ENCODE data around the gene ZNF232.
"Not testable (repeated sequence)": the region's sequence is repeated elsewhere in the genome, so short reads cannot be mapped to it uniquely, and the experiment has no call there.

Gene ZNF232

GRCh38 chr17:5128905-5129535 lies 17.3 kb upstream of the ZNF232 start:
- no peak for DNase-seq

DNA sequence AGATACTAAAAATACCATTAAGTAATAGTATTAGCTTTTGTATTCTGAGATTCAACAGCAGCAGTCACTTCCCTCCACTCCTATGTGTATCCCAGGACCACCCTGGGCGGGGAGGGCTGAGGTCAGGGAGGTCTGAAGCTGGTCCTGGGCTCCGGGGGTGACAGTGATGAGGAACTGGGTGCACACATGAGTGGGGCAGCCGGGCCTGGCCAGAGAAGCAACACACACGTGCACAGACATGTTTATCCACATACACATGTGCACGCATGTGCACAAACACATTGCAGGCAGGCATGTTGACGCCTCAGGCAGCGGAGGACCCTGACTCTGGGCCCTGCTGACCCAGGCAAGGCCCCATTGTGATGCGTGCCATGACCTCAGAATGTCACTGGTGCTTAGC lies 16.7 kb upstream of the ZNF232 start:
- DNase-seq, result not testable (repeated sequence)

DNA sequence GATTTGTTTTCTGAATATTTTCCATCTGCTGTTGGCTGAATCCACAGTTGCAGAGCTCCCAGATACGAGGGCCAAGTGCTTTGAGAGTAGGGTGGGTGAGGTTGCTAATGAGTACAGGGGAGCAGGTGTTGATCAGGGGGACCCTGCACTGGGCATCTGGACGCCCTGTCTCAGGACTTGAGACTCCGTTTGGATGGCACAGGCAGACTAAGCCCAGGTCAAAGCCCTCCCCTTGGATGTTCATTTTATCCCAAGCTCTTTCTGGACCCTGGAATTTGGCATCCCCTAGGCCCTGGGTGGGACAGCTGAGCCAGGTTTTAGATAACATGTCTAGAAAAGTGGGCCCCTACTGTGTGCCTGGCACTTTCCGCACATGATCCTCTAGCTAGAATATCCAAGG lies 16.2 kb upstream of the ZNF232 start:
- no peak for DNase-seq

DNA sequence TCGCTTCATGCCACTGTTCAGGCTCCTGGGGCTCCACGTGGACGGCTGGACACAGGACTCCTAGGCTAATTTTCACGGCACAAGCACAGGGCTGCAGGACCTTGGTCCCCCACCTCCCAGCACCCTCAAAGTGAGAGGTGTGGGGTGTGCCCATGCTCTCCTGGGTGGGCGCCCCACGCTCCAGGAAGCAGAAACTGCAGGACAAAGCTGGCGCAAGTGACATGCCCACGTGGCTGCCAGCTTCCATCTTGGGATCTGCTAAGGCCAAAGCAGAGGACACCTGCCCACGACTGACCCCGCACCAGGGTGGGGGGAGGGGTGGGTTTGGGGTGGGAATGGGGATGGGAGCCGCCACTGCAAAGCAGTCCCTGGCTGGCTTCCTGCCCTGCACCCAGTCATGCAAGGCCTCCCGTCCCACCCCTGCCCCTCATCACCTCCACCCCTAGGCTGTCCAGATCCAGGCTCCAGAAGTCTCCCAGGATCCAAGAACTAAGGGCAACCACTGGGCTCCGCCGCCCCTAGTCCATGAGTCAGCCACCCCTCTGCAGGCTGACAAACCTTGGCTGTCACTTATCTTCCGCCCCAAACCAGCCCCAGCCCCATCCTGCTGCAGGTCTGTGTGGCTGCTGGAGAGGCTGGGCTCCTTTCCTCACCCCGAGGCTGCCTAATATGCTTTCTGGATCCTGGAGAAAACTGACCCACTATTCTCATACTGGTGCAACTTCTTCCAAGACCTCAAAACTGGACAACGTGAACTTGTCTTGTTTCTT lies 15.2 kb upstream of the ZNF232 start:
- no peak for DNase-seq

- not testable (repeated sequence) for DNase-seq
Observed at GRCh38 chr17:5124896-5125295, 13.2 kb upstream of the ZNF232 start.

DNA sequence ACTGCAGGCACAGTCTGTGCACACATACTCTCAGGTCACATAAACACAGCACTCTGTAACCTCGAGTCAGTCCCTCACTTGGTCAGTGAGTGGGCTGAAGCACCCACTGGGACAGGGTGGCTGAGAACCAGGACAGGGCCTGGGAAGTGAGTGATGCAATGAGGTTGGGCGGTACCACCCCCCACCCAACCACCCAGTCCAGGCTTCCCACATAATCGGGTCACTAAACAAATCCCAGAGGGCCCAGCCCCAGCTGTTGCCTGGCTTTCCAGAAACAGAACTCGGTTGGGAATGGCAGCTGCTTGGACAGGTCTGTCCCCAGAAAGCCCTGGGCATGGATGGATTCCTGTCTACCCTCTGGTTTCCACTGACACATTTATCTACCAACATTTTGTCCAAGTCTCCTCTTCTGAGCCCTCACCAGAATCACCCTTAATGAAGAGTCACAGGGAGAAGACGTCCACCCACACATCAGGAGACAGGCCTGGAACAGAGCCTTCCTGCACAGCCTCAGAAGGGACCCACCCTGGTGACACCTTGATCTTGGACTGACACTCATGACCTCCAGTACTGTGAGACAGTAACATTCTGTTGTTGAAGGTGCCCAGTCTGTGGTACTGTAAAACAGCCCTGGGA lies 12.6 kb upstream of the ZNF232 start:
- not testable (repeated sequence) for DNase-seq

DNA sequence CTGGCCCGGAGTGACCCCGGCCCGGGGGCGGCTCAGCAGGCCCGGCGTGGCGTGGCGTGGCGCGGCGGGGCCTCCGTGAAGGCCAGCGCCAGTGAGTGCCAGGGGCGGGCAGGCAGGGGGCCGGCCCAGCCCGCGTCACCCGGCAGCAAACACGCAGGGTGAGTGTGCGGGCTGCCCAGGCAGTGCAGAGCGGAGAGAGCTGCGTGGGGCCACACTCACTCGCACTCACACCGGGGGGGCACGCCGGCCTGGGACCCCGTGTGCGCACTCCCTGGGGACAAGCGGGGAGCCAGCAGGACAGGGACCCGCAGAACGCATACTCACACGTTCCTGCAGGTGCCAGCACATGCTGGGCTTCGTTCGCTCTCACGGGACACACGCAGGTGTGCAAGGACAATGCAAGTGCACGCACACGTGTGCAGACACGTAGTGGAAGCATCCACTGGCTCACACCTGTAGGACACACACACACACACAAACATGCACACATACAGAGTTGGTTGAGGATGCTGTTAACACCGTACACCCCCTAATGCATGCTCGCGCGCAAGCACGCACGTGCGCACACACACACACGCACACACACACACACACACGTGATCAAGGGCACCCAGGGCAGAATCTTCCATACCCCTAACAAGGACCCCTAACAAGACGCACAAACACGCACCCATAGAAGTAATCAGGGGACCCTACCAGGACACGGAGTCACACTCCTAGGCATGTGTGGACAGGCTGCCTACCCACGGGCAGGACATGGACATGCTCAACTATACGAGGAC lies 11.9 kb upstream of the ZNF232 start:
- no peak for DNase-seq

DNA sequence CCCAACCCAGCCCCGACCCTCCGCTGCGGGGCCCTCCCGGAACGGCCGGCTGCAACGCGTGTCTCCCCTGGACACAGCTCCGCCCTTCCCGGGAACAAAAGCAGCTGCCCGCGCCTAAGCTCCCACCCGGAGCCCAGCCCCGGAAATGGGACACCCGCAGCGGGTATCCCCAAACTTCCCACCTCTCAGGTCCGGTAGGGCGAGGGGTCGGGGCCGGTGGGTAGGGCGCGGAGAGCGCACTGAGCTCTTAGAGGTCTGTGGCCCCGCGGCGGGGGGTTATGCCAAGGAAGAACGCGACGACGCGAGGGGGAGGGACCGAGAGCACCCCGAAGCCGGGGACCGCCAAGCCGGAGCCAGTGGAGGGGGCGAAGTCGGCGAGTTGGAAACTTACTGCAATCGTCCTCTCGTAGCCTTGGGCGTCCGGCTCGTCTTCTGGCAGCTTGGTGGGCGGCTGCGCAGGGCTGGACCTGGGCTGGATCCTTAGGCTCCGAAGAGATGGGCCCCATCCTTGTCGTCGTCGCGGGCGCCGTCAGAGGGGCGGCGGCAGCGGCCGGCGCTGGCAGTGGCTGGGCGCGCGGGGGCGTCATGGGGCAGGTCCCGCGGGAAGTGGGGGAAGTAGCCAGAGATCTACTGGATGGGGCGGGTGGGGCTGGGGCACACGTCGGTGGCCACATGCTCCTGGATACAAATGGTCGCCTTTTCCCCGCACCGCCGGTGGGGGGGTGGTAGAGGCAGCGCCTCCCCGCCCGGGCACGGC lies 11.1 kb upstream of the ZNF232 start:
- DNase-seq, result no peak

DNA sequence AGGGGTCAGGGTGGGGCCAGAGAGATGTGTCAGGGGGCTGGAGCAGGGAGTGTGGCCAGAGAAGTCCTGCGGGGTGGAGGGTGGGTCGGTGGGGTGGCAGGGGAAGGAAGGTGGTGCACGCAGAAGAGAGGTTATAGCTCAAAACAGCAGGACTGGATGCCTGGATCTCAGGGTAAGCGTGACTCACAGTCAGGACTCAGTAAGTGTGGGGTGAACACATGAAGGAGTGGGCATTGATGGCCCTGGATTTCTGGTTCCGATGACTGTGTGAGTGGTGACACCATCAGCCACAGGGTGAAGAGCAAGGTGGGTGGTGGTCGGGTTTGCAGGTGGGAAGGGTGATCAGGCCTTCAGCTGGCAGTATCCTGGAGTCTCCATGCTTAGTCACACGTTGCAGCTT lies 10.4 kb upstream of the ZNF232 start:
- not testable (repeated sequence) for DNase-seq

GRCh38 chr17:5121186-5121841 lies 9.6 kb upstream of the ZNF232 start:
- DNase-seq, result no peak

DNA sequence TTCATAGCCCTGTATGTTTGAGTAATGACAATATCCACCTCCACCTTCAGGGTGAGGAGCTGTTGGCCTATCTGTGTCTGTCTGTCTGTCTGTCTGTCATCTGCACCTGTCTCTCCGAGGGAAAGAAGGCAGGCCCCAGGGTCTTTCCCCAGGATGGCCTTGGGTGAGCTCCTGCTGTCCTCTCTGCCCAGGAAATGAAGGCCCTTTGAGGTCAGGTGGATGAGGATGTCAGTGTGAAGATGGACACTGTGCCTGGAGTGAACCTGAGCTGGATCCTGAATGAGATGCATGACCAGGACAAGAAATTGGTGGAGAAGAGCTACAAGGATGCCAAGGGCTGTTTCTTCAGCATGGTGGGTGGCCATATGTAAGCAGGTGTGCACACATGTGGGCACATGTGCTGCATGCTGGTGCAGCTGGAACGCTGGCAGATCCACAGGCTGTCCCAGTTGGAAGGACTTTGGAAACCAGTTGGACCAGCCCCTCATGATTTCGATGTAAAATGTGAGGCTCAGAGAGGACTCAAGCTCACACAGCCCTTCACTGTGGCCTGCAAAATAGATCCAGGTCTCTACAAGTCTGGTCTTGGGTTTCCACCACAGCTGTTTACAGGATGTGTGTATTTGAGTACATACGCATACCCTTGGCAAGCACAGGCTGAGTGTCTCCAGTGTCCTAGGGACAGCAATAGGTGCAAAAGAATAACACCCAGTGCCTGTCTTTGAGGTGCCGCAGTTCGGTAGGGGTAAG lies 8.9 kb upstream of the ZNF232 start:
- not testable (repeated sequence) for DNase-seq

DNA sequence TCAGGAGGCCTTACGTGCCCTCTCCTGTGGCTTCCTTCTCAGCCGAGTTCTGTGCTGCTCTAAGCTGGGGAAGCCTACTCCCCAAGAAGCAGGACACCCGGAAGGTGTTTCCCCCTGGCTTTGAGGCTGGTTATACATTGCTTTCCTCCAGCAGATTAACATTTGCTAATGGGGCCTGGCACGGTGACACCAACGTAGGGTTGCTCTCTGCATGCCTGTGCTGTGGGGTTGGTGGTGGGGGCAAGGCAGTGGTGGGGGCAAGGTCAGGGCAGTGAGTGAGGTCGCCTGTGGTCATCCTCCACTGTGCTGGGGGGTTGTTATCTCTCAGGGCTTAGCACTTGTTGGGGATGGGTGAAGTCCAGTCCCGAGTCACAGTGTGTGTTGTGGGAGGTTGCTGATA lies 8.4 kb upstream of the ZNF232 start:
- no peak for DNase-seq

- DNase-seq, result no peak
Observed at GRCh38 chr17:5118219-5118618, 6.5 kb upstream of the ZNF232 start.

GRCh38 chr17:5115673-5116651 lies 4.3 kb upstream of the ZNF232 start, which contains the start of gene USP6:
USP6 (plus strand) TSS chr17:5116032; CDS start chr17:5130368, 14,336 bp downstream.
- DNase-seq, result no peak

GRCh38 chr17:5110816-5111215 lies 862 bp downstream of the ZNF232 start:
- DNase-seq, result no peak

DNA sequence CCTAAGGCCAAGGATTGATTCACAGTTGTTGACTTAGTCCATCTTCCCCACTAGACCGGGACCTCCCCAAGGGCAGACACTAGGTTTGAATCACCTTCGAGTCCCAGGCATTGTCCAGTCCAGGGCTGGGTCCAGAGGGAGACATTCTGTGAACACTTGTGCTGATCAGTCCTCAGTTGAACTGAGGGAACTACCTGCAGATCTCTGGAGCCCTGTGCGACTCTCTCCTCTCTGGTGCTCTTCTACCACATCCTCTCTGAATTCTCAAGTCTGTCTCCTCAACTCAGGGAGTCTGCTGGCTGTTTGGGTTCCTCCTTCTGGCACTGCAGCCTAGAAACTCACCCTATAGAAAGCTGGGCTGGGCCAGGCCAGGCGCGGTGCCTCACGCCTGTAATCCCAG lies 10.8 kb downstream of the ZNF232 start:
- no peak for DNase-seq

DNA sequence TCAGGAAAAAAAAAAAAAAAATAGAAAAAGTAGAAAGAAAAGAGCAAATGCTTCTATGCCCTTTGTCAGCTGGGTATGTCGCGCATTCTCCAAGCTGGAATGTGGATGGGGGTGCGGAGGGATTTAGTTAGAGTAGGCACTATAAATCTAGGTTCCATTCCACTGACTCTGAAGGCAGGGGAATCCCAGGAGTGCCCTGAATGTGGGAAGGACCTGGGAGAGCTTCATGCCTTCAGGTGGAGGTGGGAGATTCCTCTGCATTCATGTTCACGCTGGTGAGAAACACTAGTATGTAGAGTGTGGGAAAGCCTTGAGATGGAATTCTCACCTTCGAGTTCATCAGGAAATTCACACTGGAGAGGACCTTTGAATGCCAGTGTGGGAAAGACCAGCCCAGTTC lies 12.4 kb downstream of the ZNF232 start:
- no peak for DNase-seq

- DNase-seq, result no peak
Observed at GRCh38 chr17:5097101-5097834, 14.4 kb downstream of the ZNF232 start.

GRCh38 chr17:5096731-5097100 lies 15.0 kb downstream of the ZNF232 start:
- DNase-seq, result no peak
